WTC11 (cell line): ENCODE results near the gene SETX.

Experiments
- AFF4 ChIP-seq: sonication (generic); formaldehyde crosslinking; IDR thresholded peaks from 2 replicates; pipeline ENCODE4 v1.8.1; 2023; ENCODE audit warnings: mild to moderate bottlenecking, missing genetic modification reagents, borderline replicate concordance
- CTCF ChIP-seq: fragments of 200-600 bp; IDR thresholded peaks from 2 replicates; pipeline ENCODE4 v1.8.0; 2022; ENCODE audit warnings: antibody characterized with exemption
- E2F5 ChIP-seq: sonication (generic); formaldehyde crosslinking; IDR thresholded peaks from 2 replicates; pipeline ENCODE4 v1.8.1; 2022; ENCODE audit warnings: mild to moderate bottlenecking, moderate library complexity, missing genetic modification reagents
- HMGA2 ChIP-seq: fragments of 250-450 bp; sonication (Bioruptor Pico); IDR thresholded peaks from 2 replicates; pipeline ENCODE4 v1.4.0; 2021; ENCODE audit warnings: mild to moderate bottlenecking, moderate library complexity
- PRDM15 ChIP-seq: sonication (generic); formaldehyde crosslinking; IDR thresholded peaks from 2 replicates; pipeline ENCODE4 v1.8.0; 2022; ENCODE audit warnings: missing genetic modification reagents
- USF1 ChIP-seq: sonication (generic); formaldehyde crosslinking; IDR thresholded peaks from 2 replicates; pipeline ENCODE4 v1.8.0; 2022; ENCODE audit warnings: mild to moderate bottlenecking, missing genetic modification reagents

GRCh38 chr9:132249690-132250089 is 105.1 kb downstream of the SETX start:
- TF ChIP-seq HMGA2 (CRISPR knock-in tag), result no peak
- TF ChIP-seq PRDM15 (CRISPR knock-in tag), result no peak
- no peak for TF ChIP-seq CTCF
- TF ChIP-seq E2F5 (CRISPR knock-in tag), result no peak
- TF ChIP-seq AFF4 (CRISPR knock-in tag), result no peak
- TF ChIP-seq USF1 (CRISPR knock-in tag), result no peak
